ENCODE data around the gene IQCE.
A peak's percentile ranks its signal among the peaks of the same experiment; 100 is the strongest.

The IQCE gene, protein sequence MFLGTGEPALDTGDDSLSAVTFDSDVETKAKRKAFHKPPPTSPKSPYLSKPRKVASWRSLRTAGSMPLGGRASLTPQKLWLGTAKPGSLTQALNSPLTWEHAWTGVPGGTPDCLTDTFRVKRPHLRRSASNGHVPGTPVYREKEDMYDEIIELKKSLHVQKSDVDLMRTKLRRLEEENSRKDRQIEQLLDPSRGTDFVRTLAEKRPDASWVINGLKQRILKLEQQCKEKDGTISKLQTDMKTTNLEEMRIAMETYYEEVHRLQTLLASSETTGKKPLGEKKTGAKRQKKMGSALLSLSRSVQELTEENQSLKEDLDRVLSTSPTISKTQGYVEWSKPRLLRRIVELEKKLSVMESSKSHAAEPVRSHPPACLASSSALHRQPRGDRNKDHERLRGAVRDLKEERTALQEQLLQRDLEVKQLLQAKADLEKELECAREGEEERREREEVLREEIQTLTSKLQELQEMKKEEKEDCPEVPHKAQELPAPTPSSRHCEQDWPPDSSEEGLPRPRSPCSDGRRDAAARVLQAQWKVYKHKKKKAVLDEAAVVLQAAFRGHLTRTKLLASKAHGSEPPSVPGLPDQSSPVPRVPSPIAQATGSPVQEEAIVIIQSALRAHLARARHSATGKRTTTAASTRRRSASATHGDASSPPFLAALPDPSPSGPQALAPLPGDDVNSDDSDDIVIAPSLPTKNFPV

DNA sequence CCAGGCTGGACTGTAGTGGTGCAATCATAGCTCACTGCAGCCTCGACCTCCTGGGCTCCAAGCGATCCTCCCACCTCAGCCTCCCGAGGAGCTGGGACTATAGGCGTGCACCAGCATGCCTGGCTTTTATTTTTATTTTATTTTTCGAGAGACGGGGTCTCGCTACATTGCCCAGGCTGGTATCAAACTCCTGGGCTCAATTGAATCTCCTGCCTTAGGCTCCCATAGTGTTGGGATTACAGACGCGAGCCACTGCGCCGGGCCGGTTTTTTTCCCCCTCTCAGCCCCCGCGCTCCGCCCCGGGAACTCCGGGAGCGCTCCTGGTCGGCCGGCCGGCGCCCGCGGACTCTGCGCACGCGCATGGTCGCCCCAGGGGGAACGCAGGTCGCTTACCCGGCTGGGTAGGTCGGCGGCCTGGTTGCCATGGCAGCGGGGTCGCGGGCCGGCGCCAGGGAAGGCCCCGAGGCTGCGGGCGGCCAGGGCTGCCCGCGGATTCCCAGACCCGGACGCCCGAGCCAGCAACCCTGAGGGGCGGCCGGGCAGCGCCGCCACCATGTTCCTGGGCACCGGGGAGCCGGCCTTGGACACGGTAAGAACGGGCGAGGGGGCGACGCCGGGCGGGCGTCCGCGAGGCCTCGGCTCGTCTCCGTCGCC lies at the start of gene IQCE:
Gene IQCE, plus strand, starts transcription at position 351 of the 654 bp plus-strand sequence. Its CDS starts 203 bp downstream, at position 554.
- peak; percentile 94 for DNase-seq

- DNase-seq = no peak
Measured at GRCh38 chr7:2509298-2509906, 49.4 kb upstream of the IQCE start.

- DNase-seq = no peak
Measured at GRCh38 chr7:2510130-2510776, 48.5 kb upstream of the IQCE start.

DNA sequence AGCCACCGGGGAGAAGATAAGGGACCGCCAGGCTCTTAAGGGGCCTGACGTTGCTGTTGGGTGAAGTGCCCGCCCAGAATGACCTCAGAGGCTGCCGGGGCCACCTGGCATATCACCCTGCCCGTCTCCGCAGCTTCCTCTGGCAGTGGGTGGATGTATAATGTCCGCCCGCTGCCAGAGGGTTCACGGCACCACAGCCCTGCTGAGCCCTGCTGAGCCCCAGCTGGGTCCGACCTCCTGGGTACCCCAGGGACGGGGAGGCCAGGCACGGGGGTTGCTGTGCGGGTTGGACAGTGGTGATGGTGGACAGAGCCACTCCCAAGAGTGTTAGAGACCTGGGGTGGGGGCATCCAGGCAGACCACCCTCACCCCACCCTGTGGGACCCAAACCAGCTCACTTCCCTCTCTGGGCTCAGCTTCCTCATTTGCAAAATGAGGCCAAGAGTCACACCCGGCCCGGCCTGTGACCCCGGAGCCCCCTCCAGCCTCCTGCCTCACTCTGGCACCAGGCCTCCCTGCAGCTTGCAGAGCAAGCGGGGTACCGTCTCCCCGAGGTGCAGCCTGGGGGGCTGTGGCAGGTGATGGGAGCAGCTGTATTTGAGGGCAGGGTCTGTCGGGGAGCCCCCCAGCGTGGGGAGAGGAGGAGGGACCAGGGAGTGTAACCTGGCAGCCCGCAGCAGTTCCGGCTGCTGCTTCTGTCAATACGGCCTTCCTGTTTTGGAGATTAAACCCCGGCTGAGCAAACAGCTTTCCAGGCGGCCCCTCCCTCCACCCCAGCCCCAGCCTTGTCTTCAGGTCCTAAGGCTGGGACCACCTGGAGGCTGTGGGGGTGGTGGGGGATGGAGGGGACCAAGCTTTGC lies 47.6 kb upstream of the IQCE start:
- DNase-seq = peak; percentile 68

GRCh38 chr7:2511769-2512168 lies 47.0 kb upstream of the IQCE start:
- DNase-seq = no peak

DNA sequence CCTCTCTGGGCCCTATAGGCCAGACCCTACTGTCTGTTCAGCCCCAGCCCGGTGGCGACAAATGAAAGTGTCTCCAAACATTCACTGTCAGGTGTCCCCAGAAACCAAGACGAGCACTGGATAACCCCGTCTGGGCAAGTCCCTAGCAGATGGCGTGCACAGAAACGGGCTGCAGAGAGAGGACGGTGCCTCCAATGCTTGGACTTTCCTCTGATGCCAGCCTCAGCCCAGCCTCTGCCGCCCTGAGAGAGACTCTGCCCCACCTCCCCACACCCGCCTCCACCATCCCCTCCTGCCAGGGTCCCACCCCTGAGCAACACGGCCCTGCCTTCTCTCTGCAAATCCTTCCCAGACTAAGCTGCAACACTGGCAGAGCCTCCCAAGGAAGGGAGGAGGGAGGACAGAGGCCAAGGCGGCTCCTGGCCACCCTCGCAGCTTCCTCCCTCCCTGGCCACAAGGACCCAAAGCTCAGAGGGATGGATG lies 46.6 kb upstream of the IQCE start:
- no peak for DNase-seq

- no peak for DNase-seq
Measured at GRCh38 chr7:2512713-2513112, 46.1 kb upstream of the IQCE start.

DNA sequence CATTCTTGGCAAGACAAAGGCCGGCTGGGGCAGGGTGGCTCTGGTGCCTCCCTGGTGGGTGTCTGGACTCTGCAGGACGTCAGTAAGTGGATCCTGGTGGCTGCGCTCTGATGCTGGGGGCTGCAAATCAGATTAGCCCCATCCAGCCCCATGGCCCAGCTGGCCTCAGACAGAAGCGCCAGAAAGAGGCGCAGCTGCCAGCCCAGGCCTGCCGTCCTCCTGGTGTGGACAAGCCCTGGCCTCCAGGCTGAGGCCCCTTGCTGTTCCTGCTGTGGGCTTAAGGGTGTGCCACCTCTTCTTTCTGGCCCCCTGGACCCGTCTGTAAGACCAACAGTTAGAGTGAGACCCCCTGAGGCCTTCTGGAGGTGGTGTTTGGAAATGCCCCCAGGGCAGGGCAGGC lies 45.1 kb upstream of the IQCE start:
- DNase-seq = no peak

DNA sequence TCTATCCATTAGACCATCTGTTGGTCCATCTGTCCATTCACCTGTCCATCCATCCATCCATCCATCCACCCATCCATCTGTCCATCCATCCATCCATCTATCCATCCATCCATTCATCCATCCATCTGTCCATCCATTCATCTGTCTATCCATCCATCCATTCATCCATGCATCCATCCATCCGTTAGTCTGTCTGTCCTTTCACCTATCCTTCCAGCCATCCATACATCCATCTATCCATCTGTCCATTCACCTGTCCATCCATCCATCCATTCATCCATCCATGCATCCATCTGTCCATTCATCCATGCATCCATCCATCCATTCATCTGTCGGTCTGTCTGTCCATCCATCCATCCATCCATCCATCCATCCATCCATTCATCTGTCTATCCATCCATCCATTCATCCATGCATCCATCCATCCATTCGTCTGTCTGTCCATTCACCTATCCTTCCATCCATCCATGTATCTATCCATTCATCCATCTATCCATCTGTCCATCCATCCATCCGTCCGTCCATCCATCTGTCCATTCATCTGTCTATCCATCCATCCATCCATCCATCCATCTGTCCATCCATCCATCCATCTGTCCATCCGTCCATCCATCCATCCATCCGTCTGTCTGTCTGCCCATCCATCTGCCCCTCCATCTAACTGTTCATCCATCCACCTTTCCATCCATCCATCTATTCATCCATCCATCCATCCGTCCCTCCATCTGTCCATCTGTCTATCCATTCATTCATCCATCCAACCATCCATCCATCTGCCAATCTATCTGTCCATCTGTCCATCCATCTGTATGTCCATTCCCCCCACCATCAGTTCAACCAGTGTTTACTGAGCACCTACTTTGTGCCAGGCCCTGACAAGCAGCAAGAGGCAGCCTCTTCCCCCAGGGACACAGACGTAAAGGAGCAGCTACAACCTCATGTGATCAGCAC lies 44.0 kb upstream of the IQCE start:
- DNase-seq = no peak

- DNase-seq = no peak
Measured at GRCh38 chr7:2515424-2516193, 43.2 kb upstream of the IQCE start.

DNA sequence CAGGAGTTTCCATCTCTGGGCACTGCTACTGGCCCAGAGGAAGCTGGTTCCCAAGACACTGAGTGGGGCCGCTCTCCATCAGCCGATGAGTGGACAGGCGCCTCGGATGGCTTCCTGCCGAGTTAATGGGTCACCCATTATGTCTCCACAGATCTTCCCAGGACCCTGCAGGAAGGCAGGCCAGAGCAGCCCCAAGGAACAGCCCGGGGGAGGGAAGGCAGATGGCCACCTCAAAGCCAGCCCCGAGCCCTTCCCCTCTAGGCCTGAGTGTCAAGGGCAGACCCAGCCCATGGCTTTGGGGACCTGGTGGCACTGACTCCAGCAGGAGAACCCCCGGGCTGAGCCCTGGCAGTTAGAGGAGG lies 42.6 kb upstream of the IQCE start:
- no peak for DNase-seq

DNA sequence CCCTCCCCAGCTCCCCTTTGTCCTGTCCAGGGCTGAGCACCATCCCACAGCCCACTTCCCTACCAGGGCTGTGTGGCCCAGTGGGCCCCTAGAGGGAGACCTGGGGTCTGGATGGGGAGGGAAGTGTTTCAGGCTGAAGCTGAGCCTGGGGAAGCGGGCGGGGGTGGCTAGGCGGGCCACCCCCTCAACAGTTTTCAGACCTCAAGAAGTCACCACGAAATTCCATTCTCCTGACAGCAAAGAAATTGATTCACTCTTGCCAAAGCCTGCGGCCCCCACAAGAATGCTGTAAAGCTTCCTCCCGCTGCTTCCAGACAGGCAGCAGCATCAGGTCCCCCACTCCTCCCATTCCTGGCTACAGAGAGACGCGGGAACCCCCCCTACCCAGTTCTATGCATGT lies 41.8 kb upstream of the IQCE start:
- DNase-seq = no peak

DNA sequence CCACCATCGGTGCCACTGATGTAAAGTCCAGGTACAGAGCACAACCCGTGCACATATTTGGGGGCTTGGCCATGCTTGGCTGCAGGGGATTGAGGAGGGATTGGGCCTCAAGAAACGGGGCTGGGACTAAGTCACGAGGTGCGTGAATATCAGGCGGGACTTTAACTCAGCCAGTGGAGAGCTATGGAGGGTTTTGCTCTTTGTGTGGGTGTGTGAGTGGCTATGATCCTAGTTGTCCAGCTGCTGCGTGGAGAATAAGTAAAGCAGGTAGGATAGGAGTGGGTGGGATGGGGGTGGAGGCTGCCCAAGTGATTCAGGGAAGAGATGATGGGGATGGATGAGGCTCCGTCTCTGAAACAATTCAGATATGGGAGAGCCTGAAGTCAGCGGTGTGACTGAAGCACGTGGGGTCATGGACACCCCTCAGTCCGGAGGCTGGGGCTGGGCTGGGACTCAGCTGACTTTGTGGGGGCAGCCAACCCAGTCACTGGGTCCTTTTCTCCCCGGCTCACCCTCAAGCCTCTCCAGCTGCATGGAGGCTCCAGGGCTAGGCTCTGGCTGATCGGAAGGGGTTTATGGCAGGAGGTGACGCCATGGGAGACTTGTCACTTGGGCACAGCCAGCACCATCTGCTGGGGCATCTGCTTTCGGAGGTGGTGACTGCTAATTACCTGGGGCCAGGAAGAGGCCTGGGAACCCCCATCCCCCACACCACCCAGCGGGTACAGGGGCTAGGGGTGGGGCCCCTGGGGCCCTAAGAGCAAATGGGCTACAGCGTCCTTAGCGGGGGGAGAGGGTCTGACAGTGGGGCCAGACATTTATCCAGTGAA lies 40.9 kb upstream of the IQCE start:
- no peak for DNase-seq

DNA sequence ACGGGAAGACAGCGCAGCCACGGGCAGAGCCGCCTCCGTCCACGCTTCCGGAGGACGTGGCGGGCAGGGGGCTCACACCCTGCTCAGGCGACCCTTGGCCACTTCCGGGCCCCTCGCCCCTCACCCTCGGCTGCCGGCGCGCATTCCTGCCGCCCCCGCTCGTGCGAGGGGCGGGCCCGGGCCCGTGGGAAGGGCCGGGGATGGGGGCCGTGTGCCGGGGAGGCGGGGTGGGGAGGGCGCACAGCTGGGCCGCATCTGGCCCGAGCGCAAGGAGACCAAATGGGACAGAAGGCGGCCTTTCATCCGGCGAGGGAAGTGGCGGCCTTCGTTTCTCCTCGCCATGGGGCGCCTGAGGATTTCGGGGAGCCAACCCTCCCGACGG lies 40.1 kb upstream of the IQCE start:
- no peak for DNase-seq

- DNase-seq = peak; percentile 91
Measured at GRCh38 chr7:2519119-2519930, 39.5 kb upstream of the IQCE start, which contains the start of gene LFNG. Gene LFNG, plus strand, starts transcription at chr7:2519774. Its CDS starts 88 bp downstream, at chr7:2519862.

- DNase-seq = peak; percentile 56
Measured at GRCh38 chr7:2520131-2520760, 38.5 kb upstream of the IQCE start.

GRCh38 chr7:2520761-2521290 lies 38.0 kb upstream of the IQCE start:
- no peak for DNase-seq
